ENCODE measurements around the gene OR52J3. TPM values are rescaled to one million over a fixed set of nuclear protein-coding genes. Genes with fewer than 3 reads are reported as not detected.

The OR52J3 gene
- total RNA-seq, 1 donor from 2014 or later, result not detected

- ATAC-seq (ENCODE audit: poor library complexity) (no peak), DNase-seq (no peak)
- intact Hi-C loops (cut with DNase I), result no loop called here
These were observed 42.2 kb downstream of the OR52J3 start for GRCh38 chr11:5088556-5088955.

- no peak for DNase-seq
- ATAC-seq (ENCODE audit: poor library complexity), result no peak
- intact Hi-C loops (cut with DNase I), result no loop called here
These were observed 44.3 kb downstream of the OR52J3 start for GRCh38 chr11:5090668-5091067.

- DNase-seq (no peak), ATAC-seq (ENCODE audit: poor library complexity) (no peak)
- intact Hi-C loops (cut with DNase I), result no loop called here
These were observed 46.7 kb downstream of the OR52J3 start for GRCh38 chr11:5092821-5093585.

- intact Hi-C loops (cut with DNase I), result no loop called here
- no peak for ATAC-seq (ENCODE audit: poor library complexity)
- no peak for DNase-seq
These were observed 49.7 kb downstream of the OR52J3 start for GRCh38 chr11:5096011-5096410.

Other genes starting within 250 kb of the OR52J3 start
- gene OR52R1, start 242.1 kb upstream of the OR52J3 start, total RNA-seq, result not detected
- not detected for gene OR51F2, start 225.2 kb upstream of the OR52J3 start, total RNA-seq
- gene OR51S1, start 197.3 kb upstream of the OR52J3 start, total RNA-seq, result not detected
- not detected for gene OR51T1, start 164.6 kb upstream of the OR52J3 start, total RNA-seq
- gene OR51A7, start 142.7 kb upstream of the OR52J3 start, total RNA-seq, result not detected
- gene OR51G2, start 127.2 kb upstream of the OR52J3 start, total RNA-seq, result not detected
- not detected for gene OR51G1, start 122.2 kb upstream of the OR52J3 start, total RNA-seq
- not detected for gene OR51A4, start 98.9 kb upstream of the OR52J3 start, total RNA-seq
- not detected for gene OR51A2, start 90.8 kb upstream of the OR52J3 start, total RNA-seq
- not detected for gene OR51L1, start 51.7 kb upstream of the OR52J3 start, total RNA-seq
- not detected for gene OR52E2, start 13.1 kb downstream of the OR52J3 start, total RNA-seq
- not detected for gene OR52E1, start 23.0 kb downstream of the OR52J3 start, total RNA-seq
- gene OR52A5, start 91.8 kb downstream of the OR52J3 start, total RNA-seq, result not detected
- gene OR52A1, start 108.2 kb downstream of the OR52J3 start, total RNA-seq, result not detected
- gene OR51V1, start 154.2 kb downstream of the OR52J3 start, total RNA-seq, result not detected
- 121 TPM for gene HBB, start 180.5 kb downstream of the OR52J3 start, total RNA-seq
- gene HBD, start 188.0 kb downstream of the OR52J3 start, total RNA-seq, result not detected
- gene HBG1, start 203.3 kb downstream of the OR52J3 start, total RNA-seq, result not detected
- not detected for gene HBG2, start 208.3 kb downstream of the OR52J3 start, total RNA-seq
- gene HBE1, start 223.4 kb downstream of the OR52J3 start, total RNA-seq, result not detected